ENCODE data around the gene RNF123. TPM values are rescaled to one million over a fixed set of nuclear protein-coding genes. Genes with fewer than 3 reads are reported as not detected.

The RNF123 gene
- 21.0 and 38.0 TPM in 2 replicates for total RNA-seq

DNA sequence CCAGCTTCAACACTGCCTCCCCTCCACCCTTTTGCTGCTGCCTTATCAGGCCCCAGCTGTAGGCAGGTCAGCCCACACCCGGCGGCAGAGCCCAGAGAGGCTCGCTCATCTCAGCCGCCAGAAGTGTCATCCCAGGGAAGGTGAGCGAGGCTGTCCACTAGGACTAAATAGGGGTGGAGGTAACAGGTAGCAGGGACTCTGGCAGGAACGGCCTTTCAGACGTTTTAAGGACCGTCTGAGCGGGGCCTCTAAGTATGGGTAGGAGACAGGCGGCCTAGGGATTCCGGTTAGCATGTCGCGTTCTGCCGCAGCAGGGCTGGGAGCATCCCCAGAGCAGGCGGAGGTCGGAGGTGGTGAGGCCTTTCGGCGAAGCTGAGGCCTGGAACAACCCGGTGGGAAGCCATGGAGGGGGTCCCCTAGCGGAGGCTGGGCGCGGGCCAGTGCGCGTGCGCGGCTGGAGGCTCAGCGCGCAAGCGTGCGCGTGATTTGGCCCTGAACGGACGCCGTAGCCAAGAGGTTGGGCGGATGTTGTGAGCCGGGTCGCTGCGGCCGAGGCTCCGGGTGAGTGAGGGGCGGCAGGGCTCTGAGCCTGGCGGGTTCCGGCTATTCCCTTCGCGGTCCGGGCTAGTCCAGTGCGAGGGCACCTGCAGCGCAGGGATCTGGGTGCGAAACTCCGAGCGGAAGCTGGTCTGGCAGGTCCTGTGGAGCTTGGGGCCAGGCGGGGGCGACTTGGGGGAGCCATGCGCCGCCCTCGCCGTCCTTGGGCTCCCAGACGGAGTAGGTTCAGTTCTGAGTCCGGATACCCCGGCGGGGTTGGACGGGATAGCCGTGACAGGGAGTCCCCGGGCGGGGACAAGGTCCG, at the start of gene RNF123, which contains the start of gene MST1:
TSS of gene RNF123 (plus strand) at position 512 of the 862 bp plus-strand sequence. CDS start 1,609 bp downstream, outside the sequence.
TSS of gene MST1 (minus strand) at position 429 of the 862 bp plus-strand sequence. CDS start 783 bp downstream, outside the sequence.

DNA sequence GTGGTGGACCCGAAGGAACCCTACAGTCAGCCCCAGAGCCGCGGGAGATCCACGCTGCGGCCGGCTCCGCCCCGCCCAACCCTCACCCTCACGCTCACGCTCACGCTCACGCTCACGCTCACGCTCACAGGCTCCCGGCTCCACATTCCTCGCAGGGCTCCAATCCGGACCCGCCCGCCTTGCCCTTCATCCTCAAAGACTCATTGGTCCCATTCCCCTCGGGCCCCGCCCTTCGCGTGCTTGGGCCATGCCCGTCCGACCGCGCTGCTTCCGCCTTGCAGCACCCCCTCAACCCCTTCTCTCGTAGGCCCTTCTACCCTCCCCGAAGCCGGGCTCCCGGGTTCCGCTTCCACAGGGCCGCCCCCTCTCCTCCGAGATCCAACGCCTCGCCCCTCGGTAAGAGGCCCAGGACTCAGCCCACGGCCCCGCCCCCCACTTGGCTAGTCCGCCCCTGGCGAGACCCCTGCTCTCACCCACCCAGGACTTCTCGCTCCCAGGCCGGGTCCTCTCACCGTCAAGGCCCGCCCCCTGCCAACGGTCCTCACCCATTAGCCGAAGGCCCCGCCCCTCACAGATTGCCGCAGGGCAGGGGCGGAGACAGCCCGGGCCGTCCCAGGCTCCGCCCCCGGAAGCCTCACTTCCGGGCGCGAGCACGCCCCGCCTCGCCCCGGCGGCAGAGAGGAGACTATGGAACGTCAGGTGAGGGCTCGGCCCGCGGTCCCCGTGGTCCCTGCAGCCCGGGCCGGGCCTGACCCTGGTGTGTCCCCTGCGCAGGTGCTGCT, 15.5 kb upstream of the RNF123 start, which contains the start of gene APEH:
TSS of gene APEH (plus strand) at position 637 of the 782 bp plus-strand sequence. CDS start at position 688, 51 bp downstream.

DNA sequence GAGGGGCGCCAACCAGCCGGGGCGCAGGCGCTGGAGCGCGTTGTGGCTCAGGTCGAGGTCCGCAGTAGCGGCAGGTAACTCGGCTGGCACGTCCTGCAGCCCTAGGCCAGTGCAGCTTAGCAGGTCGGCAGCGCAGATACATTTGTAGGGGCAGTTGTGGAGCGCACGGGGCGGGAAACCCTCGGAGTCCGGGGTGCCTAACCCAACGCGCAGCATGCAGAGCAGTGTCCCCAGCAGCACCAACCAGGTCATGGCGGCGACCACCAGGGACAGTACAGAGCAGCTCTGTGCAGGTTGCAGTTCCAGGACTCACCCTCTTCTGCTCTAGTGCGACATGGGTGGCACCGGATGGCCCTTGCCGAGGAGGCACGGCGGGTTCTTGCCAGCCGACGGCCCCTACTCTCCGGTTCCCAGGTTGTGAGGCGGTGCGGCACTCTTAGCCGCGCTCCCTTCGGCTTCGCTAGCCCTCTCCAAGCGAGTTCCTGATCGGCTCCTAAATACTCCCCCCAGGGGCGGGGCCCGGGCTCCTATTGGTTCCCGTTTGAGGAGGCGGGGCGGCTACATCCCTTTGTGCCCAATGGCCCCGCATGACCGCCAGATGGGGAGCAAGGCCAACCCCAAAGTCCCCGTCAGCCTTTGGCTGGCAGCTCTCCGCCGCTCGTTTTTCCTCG, 30.0 kb downstream of the RNF123 start, which contains the start of gene AMIGO3:
TSS of gene AMIGO3 (minus strand) at position 471 of the 671 bp plus-strand sequence. CDS start at position 252, 219 bp downstream.

DNA sequence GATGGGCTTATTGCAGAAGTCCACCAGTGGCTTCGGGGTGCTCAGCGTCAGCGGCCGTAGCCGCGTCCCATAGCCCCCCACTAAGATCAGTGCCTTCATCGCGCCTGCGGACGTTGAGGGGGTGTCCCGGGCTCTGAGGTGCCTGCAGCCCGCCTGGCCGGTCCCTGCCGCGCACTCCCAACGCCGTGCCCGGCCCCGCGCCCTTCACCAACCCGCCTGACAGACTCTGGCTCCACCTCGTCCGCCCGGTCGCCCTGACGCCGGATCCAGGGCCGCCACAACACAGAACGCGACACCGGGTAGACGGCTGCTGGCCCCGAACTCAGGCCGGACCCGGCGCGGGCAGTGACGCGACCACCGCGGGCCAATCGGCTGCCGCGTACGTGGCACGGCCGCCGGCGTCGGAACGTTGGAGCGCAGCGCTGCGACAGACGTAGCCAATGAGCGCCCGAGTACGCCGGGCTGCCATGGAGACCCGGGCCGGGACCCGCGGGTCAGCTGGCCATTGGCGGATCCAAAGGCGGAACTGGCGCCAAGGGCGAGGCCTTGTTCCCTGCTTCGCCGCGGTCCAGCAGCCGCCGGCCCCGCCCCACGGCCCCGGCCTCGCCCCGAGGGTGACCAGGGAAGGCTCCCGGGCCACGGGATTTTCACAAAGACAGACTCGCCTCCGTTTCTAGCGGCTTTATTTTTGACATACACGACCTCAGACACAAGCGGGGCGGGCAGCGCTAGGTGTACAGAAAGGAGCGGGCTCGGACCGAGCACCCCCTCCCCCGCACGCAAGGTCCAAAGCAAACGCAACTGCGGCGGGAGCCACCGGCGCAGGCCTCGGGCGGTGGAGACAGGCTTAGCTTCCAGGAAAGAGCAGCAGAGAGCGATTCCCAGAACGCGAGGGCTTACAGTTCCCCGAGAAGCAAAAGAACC, 34.5 kb downstream of the RNF123 start, which contains the start of gene GMPPB:
TSS of gene GMPPB (minus strand) at position 324 of the 924 bp plus-strand sequence. CDS start at position 99, 225 bp downstream.

Other genes starting within 250 kb of the RNF123 start
- 95.2 and 104 TPM in 2 replicates for gene DAG1, start 219.3 kb upstream of the RNF123 start, total RNA-seq
- 0.33 and 1.1 TPM in 2 replicates for gene BSN, start 135.1 kb upstream of the RNF123 start, total RNA-seq
- gene APEH, start 15.2 kb upstream of the RNF123 start, total RNA-seq, result 148 and 154 TPM in 2 replicates
- 6.0 and 61.0 TPM in 2 replicates for gene MST1, start 83 bp upstream of the RNF123 start, total RNA-seq
- 0.16 and 1.4 TPM in 2 replicates for gene AMIGO3, start 30.1 kb downstream of the RNF123 start, total RNA-seq
- gene GMPPB, start 34.4 kb downstream of the RNF123 start, total RNA-seq, result 18.3 and 72.4 TPM in 2 replicates
- 32.9 and 51.1 TPM in 2 replicates for gene IP6K1, start 97.0 kb downstream of the RNF123 start, total RNA-seq
- gene CDHR4, start 110.3 kb downstream of the RNF123 start, total RNA-seq, result not detected in 2 replicates
- 0.76 and 0.81 TPM in 2 replicates for gene INKA1, start 113.7 kb downstream of the RNF123 start, total RNA-seq
- gene UBA7, start 124.4 kb downstream of the RNF123 start, total RNA-seq, result 7.0 and 22.6 TPM in 2 replicates
- gene TRAIP, start 167.0 kb downstream of the RNF123 start, total RNA-seq, result 3.4 and 11.9 TPM in 2 replicates
- gene CAMKV, start 180.3 kb downstream of the RNF123 start, total RNA-seq, result not detected in 2 replicates
- 0.65 and 2.0 TPM in 2 replicates for gene MST1R, start 214.3 kb downstream of the RNF123 start, total RNA-seq
- 11.5 and 17.9 TPM in 2 replicates for gene MON1A, start 240.3 kb downstream of the RNF123 start, total RNA-seq